HG03439 (cell line): Measurements from ENCODE around the gene GNB5.

Experiments
- ATAC-seq: cut with Tn5 transposase; IDR thresholded peaks from one replicate; pipeline ENCODE4 v1.9.1; 2021; ENCODE audit warnings: mild to moderate bottlenecking, moderate library complexity; ENCODE audit not compliant: unreplicated experiment

The GNB5 gene

GRCh38 chr15:52208306-52208946 lies 17.2 kb upstream of the GNB5 start:
- peak; percentile 74 for ATAC-seq

GRCh38 chr15:52207191-52207590 lies 16.0 kb upstream of the GNB5 start:
- ATAC-seq: no peak

GRCh38 chr15:52206446-52206845 lies 15.3 kb upstream of the GNB5 start:
- no peak for ATAC-seq

- ATAC-seq: no peak
Measured at GRCh38 chr15:52204657-52205056, 13.5 kb upstream of the GNB5 start.

GRCh38 chr15:52200831-52201365 lies 9.7 kb upstream of the GNB5 start:
- no peak for ATAC-seq

GRCh38 chr15:52199271-52199670 lies 8.1 kb upstream of the GNB5 start:
- no peak for ATAC-seq

GRCh38 chr15:52196891-52197290 lies 5.7 kb upstream of the GNB5 start:
- ATAC-seq: no peak

GRCh38 chr15:52193791-52194190 lies 2.6 kb upstream of the GNB5 start:
- ATAC-seq: no peak

- no peak for ATAC-seq
Measured at GRCh38 chr15:52193321-52193720, 2.1 kb upstream of the GNB5 start.

GRCh38 chr15:52186651-52187486 lies 4.3 kb downstream of the GNB5 start:
- no peak for ATAC-seq

GRCh38 chr15:52185151-52185561 lies 6.0 kb downstream of the GNB5 start:
- ATAC-seq: no peak

- ATAC-seq: no peak
Measured at GRCh38 chr15:52184721-52185120, 6.5 kb downstream of the GNB5 start.

GRCh38 chr15:52183562-52184173 lies 7.5 kb downstream of the GNB5 start:
- ATAC-seq: no peak

GRCh38 chr15:52181938-52182780 lies 9.0 kb downstream of the GNB5 start:
- no peak for ATAC-seq

GRCh38 chr15:52180851-52181450 lies 10.2 kb downstream of the GNB5 start:
- no peak for ATAC-seq

GRCh38 chr15:52180196-52180835 lies 10.9 kb downstream of the GNB5 start:
- peak; percentile 23 for ATAC-seq

- ATAC-seq: peak; percentile 78
Measured at GRCh38 chr15:52179278-52180195, 11.7 kb downstream of the GNB5 start.

GRCh38 chr15:52178765-52179164 lies 12.4 kb downstream of the GNB5 start:
- ATAC-seq: no peak

GRCh38 chr15:52172869-52173268 lies 18.3 kb downstream of the GNB5 start:
- ATAC-seq: no peak
